Sigmoid colon (tissue), 7 donors: ENCODE measurements around the gene HDAC4. TPM values are rescaled to one million over a fixed set of nuclear protein-coding genes. Genes with fewer than 3 reads are reported as not detected.

ENCODE experiments used
- DNase-seq: peaks from one replicate; pipeline ENCODE4 v3.0.0-alpha.2; 2019
- H3K27ac ChIP-seq, 4 donors: fragments of 200-600 bp; sonication (generic); one replicate each; pipeline ENCODE4 v1.5.1; 2016 to 2019; ENCODE audit warnings: mild to moderate bottlenecking in 1 of 4
- H3K27me3 ChIP-seq, 3 donors: fragments of 200-600 bp; sonication (generic); one replicate each; pipeline ENCODE4 v1.5.1; 2019; ENCODE audit warnings: mild to moderate bottlenecking in 1 of 3
- H3K36me3 ChIP-seq, 4 donors: fragments of 200-600 bp; sonication (generic); one replicate each; pipeline ENCODE4 v1.5.1; 2016 to 2019
- H3K4me1 ChIP-seq, 4 donors: fragments of 200-600 bp; sonication (generic); one replicate each; pipeline ENCODE4 v1.5.1; 2017 to 2019
- H3K4me3 ChIP-seq, 4 donors: fragments of 200-600 bp; sonication (generic); one replicate each; pipeline ENCODE4 v1.5.1; 2017 to 2019; ENCODE audit warnings: mild to moderate bottlenecking in 2 of 4, moderate library complexity in 1 of 4
- H3K9me3 ChIP-seq, 4 donors: fragments of 200-600 bp in 3 of 4; sonication (generic) in 3 of 4; one replicate each; pipeline versions ENCODE4 v1.5.1 to v1.6.1; 2013 to 2019
- EP300 ChIP-seq, 4 donors: sonication (generic); formaldehyde crosslinking; IDR thresholded peaks; one replicate each; pipeline ENCODE4 v1.6.1; 2017; ENCODE audit warnings: antibody characterized with exemption in 4 of 4
- POLR2A ChIP-seq, 2 donors: fragments of 450-650 bp; IDR thresholded peaks; one replicate each; pipeline ENCODE4 v1.6.1; 2016; ENCODE audit warnings: antibody characterized with exemption in 2 of 2, mild to moderate bottlenecking in 2 of 2, moderate library complexity in 2 of 2
- POLR2AphosphoS5 ChIP-seq, 4 donors: sonication (generic); formaldehyde crosslinking; IDR thresholded peaks; one replicate each; pipeline ENCODE4 v1.6.1; 2017; ENCODE audit warnings: antibody characterized with exemption in 4 of 4
- WGBS, 2 donors: extraction: QIAGEN DNeasy Blood & Tissue Kit; methylation state at CpG; one replicate each; pipeline ENCODE4 v1.1.7; 2013; 5-methylcytosine and 5-hydroxymethylcytosine counted together
- intact Hi-C: fragments of 100-400 bp; cut with DNase I; formaldehyde crosslinking; loops from one replicate; pipeline ENCODE4 v1.15.1; 2023
- polyA plus RNA-seq, 3 donors: library from polyadenylated mRNA; stranded (reverse); fragments of 200-250 nt; gene quantifications; one replicate each; pipeline ENCODE4 v1.2.3, GENCODE V29; 2013
- total RNA-seq, 4 donors: library from RNA; depleted of rRNA; stranded (reverse); fragments of >200 nt; gene quantifications; one replicate each; pipeline ENCODE4 v1.1.0, GENCODE V29; 2016
- TF ChIP-seq, protein P1 (sequence below), 4 experiments: fragments of 450-650 bp in 3 of 4; fragments of 200-600 bp in 1 of 4; IDR thresholded peaks; one replicate each; pipeline ENCODE4 v1.5.1; 2016 to 2019; ENCODE audit warnings: antibody characterized with exemption in 4 of 4, mild to moderate bottlenecking in 3 of 4, moderate library complexity in 2 of 4
- donor health status: healthy with polysubstance abuse.
- donor health status: Bipolar disorder and iron deficiency.
- donor health status: healthy.

Gene HDAC4
- total and polyA plus RNA-seq, 7 donors, result 1.8 to 196 (median 77.0) TPM

DNA sequence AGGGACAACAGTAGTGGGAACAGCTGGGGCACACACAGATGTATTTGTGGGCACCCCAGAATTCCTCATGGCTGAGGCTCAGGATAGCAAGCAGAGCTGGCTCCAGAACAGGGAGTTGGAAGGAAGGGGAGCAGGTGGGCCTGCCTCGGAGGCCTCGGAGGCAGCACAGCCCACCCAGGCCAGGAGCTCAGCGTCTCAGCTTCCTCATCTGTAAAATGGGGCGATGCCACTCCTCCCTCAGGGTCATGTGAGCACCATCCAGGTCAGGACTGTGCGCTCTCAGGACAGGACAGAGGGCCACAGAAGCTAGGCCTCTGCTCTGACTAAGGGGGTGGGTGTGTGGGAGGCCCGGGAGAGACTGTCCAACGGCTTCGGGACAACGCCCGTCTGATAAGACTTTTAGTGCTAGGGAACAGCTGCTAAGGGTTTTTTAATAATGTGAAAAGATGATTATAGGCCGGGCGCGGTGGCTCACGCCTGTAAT is 106.2 kb downstream of the HDAC4 start:
- Histone ChIP-seq H3K27me3 (no peaks in the 10 kb centered on the region), H3K27ac (peak overlapping the region; percentile 45 to 97 (median 90)), H3K36me3 (no peaks in the 10 kb centered on the region), H3K9me3 (no peaks in the 10 kb centered on the region), H3K4me3 (no peak overlapping the region), H3K4me1 (peaks cover 0 to 97% (median 95%) of the 10 kb centered on the region in 4 donors)
- 28 to 72% methylated on average over 14 of the region's 14 CpGs for WGBS, 2 donors
- peak; percentile 64 for DNase-seq
- intact Hi-C loops, result no loop called here
- TF ChIP-seq EP300 (IDR thresholded peaks at IDR 0.05), result no peak

DNA sequence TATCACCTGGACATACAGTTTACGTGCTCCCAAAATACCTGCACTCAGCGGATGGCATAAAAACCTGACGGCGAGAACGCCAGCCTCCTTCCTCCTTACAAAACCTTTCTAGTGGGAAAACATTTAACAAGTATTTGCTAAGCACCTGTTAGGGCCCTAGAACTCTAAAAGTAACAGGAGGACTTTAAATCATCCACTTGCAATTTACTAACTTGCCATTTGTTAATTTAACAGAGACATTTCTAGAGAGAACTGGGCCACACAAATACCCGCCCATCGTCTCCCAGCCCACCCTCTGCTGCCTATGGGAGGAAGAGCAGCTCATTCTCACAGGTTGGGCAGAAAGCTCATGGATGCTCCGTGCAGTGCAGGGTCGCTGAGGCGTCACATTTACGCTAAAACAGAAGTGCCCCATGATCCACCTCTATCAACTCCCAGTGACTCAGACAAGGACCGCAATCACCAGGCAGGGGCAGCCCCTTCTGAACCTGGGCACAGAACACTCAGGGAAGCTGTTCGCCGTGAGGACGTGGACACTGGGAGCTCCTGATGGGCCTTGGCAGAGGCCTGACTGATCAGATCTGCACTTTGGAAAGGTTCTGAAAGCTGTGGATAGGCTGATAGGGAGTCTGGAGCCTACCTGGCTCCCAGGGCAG is 106.9 kb downstream of the HDAC4 start:
- DNase-seq, result peak; percentile 55
- peak overlapping the region; percentile 76 to 97 (median 90) for H3K27ac ChIP-seq

DNA sequence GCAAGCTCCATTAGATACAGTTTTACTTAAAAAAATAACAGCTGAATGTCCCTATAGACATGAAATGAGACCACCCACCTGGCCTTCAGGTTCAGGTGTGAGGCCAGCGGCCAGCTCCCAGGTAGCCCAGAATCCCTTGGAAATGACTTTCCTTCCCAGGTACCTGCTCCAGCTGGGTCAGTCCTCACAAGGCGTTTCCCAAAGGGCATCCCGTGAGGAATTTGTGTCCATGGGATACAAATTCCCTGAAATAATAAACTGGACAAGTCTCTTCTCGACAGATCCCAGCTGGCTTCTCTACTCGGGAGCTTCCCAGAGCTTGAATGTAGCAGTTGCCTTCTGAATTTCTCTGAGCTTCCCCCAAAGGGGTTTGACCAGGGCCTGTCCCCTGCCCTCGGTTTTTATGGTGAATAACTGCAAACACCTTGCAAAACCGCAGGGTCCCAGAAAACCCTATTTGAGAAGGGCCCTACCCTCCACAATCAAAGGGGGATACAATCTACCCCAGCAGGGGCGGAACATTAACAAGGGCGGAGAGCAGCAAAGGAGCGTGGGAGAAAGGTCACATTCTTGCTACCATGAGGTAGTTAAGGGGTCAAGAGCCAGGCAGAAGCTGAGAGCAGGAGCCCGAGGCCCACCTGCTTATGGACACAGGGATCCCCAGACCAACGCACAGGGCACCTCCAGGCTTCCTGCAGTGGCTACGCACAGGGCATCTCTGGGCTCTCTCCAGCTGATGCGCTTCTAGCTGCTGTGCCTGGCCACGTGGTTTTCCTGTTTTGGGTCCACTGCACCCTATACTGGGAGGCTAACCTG is 107.7 kb downstream of the HDAC4 start:
- Histone ChIP-seq H3K36me3 (no peaks in the 10 kb centered on the region), H3K9me3 (no peaks in the 10 kb centered on the region), H3K27ac (peak overlapping the region; percentile 76 to 97 (median 90)), H3K4me1 (peaks cover 0 to 98% (median 97%) of the 10 kb centered on the region in 4 donors), H3K27me3 (no peaks in the 10 kb centered on the region), H3K4me3 (no peak overlapping the region)
- TF ChIP-seq, protein P1, sequence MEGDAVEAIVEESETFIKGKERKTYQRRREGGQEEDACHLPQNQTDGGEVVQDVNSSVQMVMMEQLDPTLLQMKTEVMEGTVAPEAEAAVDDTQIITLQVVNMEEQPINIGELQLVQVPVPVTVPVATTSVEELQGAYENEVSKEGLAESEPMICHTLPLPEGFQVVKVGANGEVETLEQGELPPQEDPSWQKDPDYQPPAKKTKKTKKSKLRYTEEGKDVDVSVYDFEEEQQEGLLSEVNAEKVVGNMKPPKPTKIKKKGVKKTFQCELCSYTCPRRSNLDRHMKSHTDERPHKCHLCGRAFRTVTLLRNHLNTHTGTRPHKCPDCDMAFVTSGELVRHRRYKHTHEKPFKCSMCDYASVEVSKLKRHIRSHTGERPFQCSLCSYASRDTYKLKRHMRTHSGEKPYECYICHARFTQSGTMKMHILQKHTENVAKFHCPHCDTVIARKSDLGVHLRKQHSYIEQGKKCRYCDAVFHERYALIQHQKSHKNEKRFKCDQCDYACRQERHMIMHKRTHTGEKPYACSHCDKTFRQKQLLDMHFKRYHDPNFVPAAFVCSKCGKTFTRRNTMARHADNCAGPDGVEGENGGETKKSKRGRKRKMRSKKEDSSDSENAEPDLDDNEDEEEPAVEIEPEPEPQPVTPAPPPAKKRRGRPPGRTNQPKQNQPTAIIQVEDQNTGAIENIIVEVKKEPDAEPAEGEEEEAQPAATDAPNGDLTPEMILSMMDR (IDR thresholded peaks at IDR 0.05), result no peak
- peak in 1 of 4 donors; percentile 18 for TF ChIP-seq POLR2AphosphoS5 (IDR thresholded peaks at IDR 0.05)
- 83 to 84% methylated on average over 15 of the region's 15 CpGs for WGBS, 2 donors
- intact Hi-C loops, result no loop called here
- DNase-seq, result peak; percentile 67

More for the DNA sequence above, 106.9 kb downstream of the HDAC4 start:
- intact Hi-C loops, result no loop called here
- Histone ChIP-seq H3K9me3 (no peaks in the 10 kb centered on the region), H3K4me1 (peaks cover 0 to 97% (median 96%) of the 10 kb centered on the region in 4 donors), H3K4me3 (no peak overlapping the region), H3K27me3 (no peaks in the 10 kb centered on the region), H3K36me3 (no peaks in the 10 kb centered on the region)
- 80 to 81% methylated on average over 15 of the region's 15 CpGs for WGBS, 2 donors
- no peak for TF ChIP-seq POLR2A (IDR thresholded peaks at IDR 0.05)
- TF ChIP-seq, protein P1 (IDR thresholded peaks at IDR 0.05), result no peak
- TF ChIP-seq POLR2AphosphoS5 (IDR thresholded peaks at IDR 0.05), result peak in 1 of 4 donors; percentile 18

DNA sequence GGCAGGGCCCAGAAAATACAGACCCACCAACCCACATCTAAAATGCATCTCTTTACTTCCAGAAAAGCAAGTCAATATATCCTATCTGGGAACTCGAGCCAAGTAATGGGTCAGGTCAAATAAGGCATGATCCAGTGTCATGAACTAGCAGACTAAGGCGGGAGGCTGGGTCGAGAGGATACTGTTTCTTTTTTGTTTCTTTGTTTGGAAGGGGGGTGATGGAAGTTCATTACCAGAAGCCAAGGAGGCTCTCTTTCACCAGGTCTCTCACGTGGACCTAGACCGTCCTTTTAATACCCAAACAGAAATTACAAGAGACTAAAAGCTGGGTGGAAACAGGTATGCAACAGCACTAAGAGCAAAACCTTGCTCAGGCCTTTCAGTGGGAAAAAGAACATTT is 108.3 kb downstream of the HDAC4 start:
- H3K27ac ChIP-seq, result peak overlapping the region; percentile 76 to 97 (median 90)
- no peaks in the 10 kb centered on the region for H3K27me3 ChIP-seq
- WGBS, 2 donors, result 82 to 87% methylated on average over 5 of the region's 5 CpGs
- intact Hi-C loops, result no loop called here
- H3K4me1 ChIP-seq, result peaks cover 0 to 98% (median 97%) of the 10 kb centered on the region in 4 donors
- no peak overlapping the region for H3K4me3 ChIP-seq
- DNase-seq, result no peak
- H3K9me3 ChIP-seq, result no peaks in the 10 kb centered on the region
- H3K36me3 ChIP-seq, result no peaks in the 10 kb centered on the region
- TF ChIP-seq POLR2A (IDR thresholded peaks at IDR 0.05) (no peak), POLR2AphosphoS5 (IDR thresholded peaks at IDR 0.05) (no peak), EP300 (IDR thresholded peaks at IDR 0.05) (no peak)
- TF ChIP-seq, protein P1 (IDR thresholded peaks at IDR 0.05), result no peak
